Upper lobe of left lung (tissue), 6 donors: ENCODE results near the gene ACAP2. TPM values are rescaled to one million over a fixed set of nuclear protein-coding genes. Genes with fewer than 3 reads are reported as not detected.
A peak's percentile ranks its signal among the peaks of the same experiment; 100 is the strongest.

Experiments used
- ATAC-seq, 2 donors: fragments of 200-7000 bp; cut with Tn5 transposase; one replicate each; pipeline ENCODE4 v1.9.1; 2022; ENCODE audit warnings: mild to moderate bottlenecking in 2 of 2, moderate library complexity in 2 of 2; ENCODE audit not compliant: low FRiP score in 2 of 2
- DNase-seq, 2 donors: peaks; one replicate each; pipeline ENCODE4 v3.0.0-alpha.2; 2019 to 2020
- H3K27ac ChIP-seq, 4 donors: fragments of 200-600 bp; sonication (generic); one replicate each; pipeline ENCODE4 v1.5.1; 2016 to 2019
- H3K27me3 ChIP-seq, 4 donors: fragments of 200-600 bp; sonication (generic); one replicate each; pipeline ENCODE4 v1.5.1; 2017 to 2019
- H3K36me3 ChIP-seq, 4 donors: fragments of 200-600 bp; sonication (generic); one replicate each; pipeline ENCODE4 v1.5.1; 2016 to 2019
- H3K4me1 ChIP-seq, 4 donors: fragments of 200-600 bp; sonication (generic); one replicate each; pipeline ENCODE4 v1.5.1; 2018 to 2019
- H3K4me3 ChIP-seq, 4 donors: fragments of 200-600 bp; sonication (generic); one replicate each; pipeline ENCODE4 v1.5.1; 2017 to 2019; ENCODE audit warnings: mild to moderate bottlenecking in 2 of 4, moderate library complexity in 1 of 4
- H3K9me3 ChIP-seq, 4 donors: fragments of 200-600 bp; sonication (generic); one replicate each; pipeline ENCODE4 v1.5.1; 2018 to 2019
- CTCF ChIP-seq, 6 experiments: fragments of 450-650 bp in 4 of 6; fragments of 200-600 bp in 2 of 6; sonication (generic) in 2 of 6; IDR thresholded peaks; one replicate each; pipeline ENCODE4 v1.5.1; 2016 to 2019; ENCODE audit warnings: antibody characterized with exemption in 6 of 6
- EP300 ChIP-seq, 4 donors: sonication (generic); formaldehyde crosslinking; IDR thresholded peaks; one replicate each; pipeline ENCODE4 v1.5.1; 2017; ENCODE audit warnings: antibody characterized with exemption in 4 of 4, control low read depth in 2 of 4
- POLR2A ChIP-seq, 4 donors: fragments of 450-650 bp; IDR thresholded peaks; one replicate each; pipeline ENCODE4 v1.5.1; 2016 to 2017; ENCODE audit warnings: antibody characterized with exemption in 4 of 4, mild to moderate bottlenecking in 2 of 4
- POLR2AphosphoS5 ChIP-seq, 2 donors: sonication (generic); formaldehyde crosslinking; IDR thresholded peaks; one replicate each; pipeline ENCODE4 v1.5.1; 2017; ENCODE audit warnings: antibody characterized with exemption in 2 of 2
- WGBS, 2 donors: methylation state at CpG; one replicate each; pipeline ENCODE4 v1.1.5; 2017 to 2018; 5-methylcytosine and 5-hydroxymethylcytosine counted together
- total RNA-seq, 6 donors: library from RNA; depleted of rRNA in 4 of 6; stranded (reverse); fragments of >200 nt in 4 of 6; gene quantifications; one replicate each; pipeline versions ENCODE4 v1.1.0 to v1.2.1, GENCODE V29; 2016 to 2021
- donor health status: DM: no; HTN: no; CAD: no; lungs with moderate emphysema.
- donor health status: DM: no; HTN: yes; CAD: no; lungs with severe emphysema.

Gene ACAP2
- total RNA-seq, 6 donors from 2014 or later = 30.6 to 75.2 (median 52.3) TPM

- Histone ChIP-seq H3K27ac (no peak overlapping the region), H3K9me3 (no peaks in the 10 kb centered on the region), H3K27me3 (no peaks in the 10 kb centered on the region), H3K4me1 (peaks cover 13 to 18% (median 17%) of the 10 kb centered on the region in 4 donors), H3K36me3 (no peaks in the 10 kb centered on the region), H3K4me3 (no peak overlapping the region)
- 92 to 93% methylated on average over 10 to 15 of the region's 16 CpGs for WGBS, 2 donors
- DNase-seq = peak in 1 of 2 donors; percentile 54
- no peak for ATAC-seq
- no peak for TF ChIP-seq EP300 (IDR thresholded peaks at IDR 0.05)
- no peak for TF ChIP-seq CTCF (IDR thresholded peaks at IDR 0.05)
- TF ChIP-seq POLR2AphosphoS5 (IDR thresholded peaks at IDR 0.05) = no peak
- TF ChIP-seq POLR2A (IDR thresholded peaks at IDR 0.05) = no peak
Measured at GRCh38 chr3:195254454-195255175, 188.2 kb downstream of the ACAP2 start.

GRCh38 chr3:195253923-195254432, 188.8 kb downstream of the ACAP2 start:
- Histone ChIP-seq H3K4me3 (no peak overlapping the region), H3K27ac (no peak overlapping the region), H3K9me3 (no peaks in the 10 kb centered on the region), H3K4me1 (peaks cover 7 to 12% (median 11%) of the 10 kb centered on the region in 4 donors), H3K36me3 (no peaks in the 10 kb centered on the region), H3K27me3 (no peaks in the 10 kb centered on the region)
- DNase-seq = peak in 1 of 2 donors; percentile 43
- no peak for TF ChIP-seq CTCF (IDR thresholded peaks at IDR 0.05)
- TF ChIP-seq EP300 (IDR thresholded peaks at IDR 0.05) = no peak
- TF ChIP-seq POLR2A (IDR thresholded peaks at IDR 0.05) = no peak
- TF ChIP-seq POLR2AphosphoS5 (IDR thresholded peaks at IDR 0.05) = no peak
- no peak for ATAC-seq
- 60 to 90% methylated on average over 1 to 7 of the region's 10 CpGs for WGBS, 2 donors

GRCh38 chr3:195251336-195252065, 191.3 kb downstream of the ACAP2 start:
- Histone ChIP-seq H3K4me1 (no peaks in the 10 kb centered on the region), H3K36me3 (no peaks in the 10 kb centered on the region), H3K9me3 (no peaks in the 10 kb centered on the region), H3K4me3 (no peak overlapping the region), H3K27me3 (no peaks in the 10 kb centered on the region), H3K27ac (no peak overlapping the region)
- DNase-seq = peak in 1 of 2 donors; percentile 49
- no peak for ATAC-seq
- no peak for TF ChIP-seq CTCF (IDR thresholded peaks at IDR 0.05)
- no peak for TF ChIP-seq POLR2A (IDR thresholded peaks at IDR 0.05)
- no peak for TF ChIP-seq EP300 (IDR thresholded peaks at IDR 0.05)
- no peak for TF ChIP-seq POLR2AphosphoS5 (IDR thresholded peaks at IDR 0.05)
- 87 to 89% methylated on average over 6 to 14 of the region's 14 CpGs for WGBS, 2 donors

GRCh38 chr3:195250473-195251251, 192.2 kb downstream of the ACAP2 start:
- 74 to 76% methylated on average over 7 to 14 of the region's 14 CpGs for WGBS, 2 donors

More at GRCh38 chr3:195250473-195251251, 192.2 kb downstream of the ACAP2 start:
- TF ChIP-seq CTCF (IDR thresholded peaks at IDR 0.05) (peak in 3 of 6 experiments; percentile 10 to 30 (median 18)), POLR2A (IDR thresholded peaks at IDR 0.05) (no peak), POLR2AphosphoS5 (IDR thresholded peaks at IDR 0.05) (no peak), EP300 (IDR thresholded peaks at IDR 0.05) (no peak)
- Histone ChIP-seq H3K4me1 (no peaks in the 10 kb centered on the region), H3K27ac (no peak overlapping the region), H3K9me3 (no peaks in the 10 kb centered on the region), H3K27me3 (no peaks in the 10 kb centered on the region), H3K36me3 (no peaks in the 10 kb centered on the region), H3K4me3 (no peak overlapping the region)
- DNase-seq = peak in 1 of 2 donors; percentile 66
- ATAC-seq = peak in 1 of 2 donors; percentile 30
